Endothelial cell of umbilical vein (primary cell): ENCODE measurements around the gene LCE4A.

Source experiments
- MYC ChIP-seq: IDR thresholded peaks from one replicate; pipeline ENCODE4 v1.6.1; 2011; ENCODE audit warnings: mild to moderate bottlenecking, low read depth, low read length
- POLR2A ChIP-seq: IDR thresholded peaks from 2 replicates; pipeline ENCODE4 v1.6.1; 2012; ENCODE audit warnings: low read depth, mild to moderate bottlenecking, control low read depth, low read length
- TF ChIP-seq, protein P1 (sequence below), 2 donors: IDR thresholded peaks; 1 replicate in 1 of 2; 2 replicates in 1 of 2; pipeline ENCODE4 v1.5.1; 2011; ENCODE audit warnings: low read length in 2 of 2, mild to moderate bottlenecking in 2 of 2, moderate library complexity in 2 of 2, control low read depth in 1 of 2, inconsistent platforms in 1 of 2, low read depth in 1 of 2; ENCODE audit not compliant: insufficient read depth in 1 of 2; ENCODE audit errors: extremely low read depth in 1 of 2

DNA sequence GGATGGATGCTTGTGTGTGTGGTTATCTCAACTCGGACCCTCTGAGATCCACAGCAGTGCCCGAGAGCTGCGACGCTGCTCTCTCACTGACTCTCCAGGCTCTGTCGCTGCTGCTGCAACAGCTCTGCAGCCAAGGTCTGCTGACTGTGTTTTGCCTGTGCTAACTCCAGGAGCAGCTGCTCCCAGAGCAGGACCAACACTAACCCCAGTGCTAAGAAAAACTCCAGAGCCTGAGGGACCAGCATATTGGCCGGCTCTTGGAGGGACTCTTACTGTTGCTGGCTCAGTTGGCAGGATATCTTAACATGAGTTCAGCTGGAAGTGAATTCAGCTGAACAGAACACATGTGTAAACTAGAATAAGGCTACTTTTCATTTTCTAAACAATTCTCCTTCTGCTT lies 28.5 kb upstream of the LCE4A start:
- TF ChIP-seq MYC (no peak), POLR2A (no peak)
- TF ChIP-seq, protein P1, sequence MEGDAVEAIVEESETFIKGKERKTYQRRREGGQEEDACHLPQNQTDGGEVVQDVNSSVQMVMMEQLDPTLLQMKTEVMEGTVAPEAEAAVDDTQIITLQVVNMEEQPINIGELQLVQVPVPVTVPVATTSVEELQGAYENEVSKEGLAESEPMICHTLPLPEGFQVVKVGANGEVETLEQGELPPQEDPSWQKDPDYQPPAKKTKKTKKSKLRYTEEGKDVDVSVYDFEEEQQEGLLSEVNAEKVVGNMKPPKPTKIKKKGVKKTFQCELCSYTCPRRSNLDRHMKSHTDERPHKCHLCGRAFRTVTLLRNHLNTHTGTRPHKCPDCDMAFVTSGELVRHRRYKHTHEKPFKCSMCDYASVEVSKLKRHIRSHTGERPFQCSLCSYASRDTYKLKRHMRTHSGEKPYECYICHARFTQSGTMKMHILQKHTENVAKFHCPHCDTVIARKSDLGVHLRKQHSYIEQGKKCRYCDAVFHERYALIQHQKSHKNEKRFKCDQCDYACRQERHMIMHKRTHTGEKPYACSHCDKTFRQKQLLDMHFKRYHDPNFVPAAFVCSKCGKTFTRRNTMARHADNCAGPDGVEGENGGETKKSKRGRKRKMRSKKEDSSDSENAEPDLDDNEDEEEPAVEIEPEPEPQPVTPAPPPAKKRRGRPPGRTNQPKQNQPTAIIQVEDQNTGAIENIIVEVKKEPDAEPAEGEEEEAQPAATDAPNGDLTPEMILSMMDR (IDR thresholded peaks at IDR 0.05; ENCODE audit: extremely low read depth in 1 of 2, insufficient read depth in 1 of 2, low read depth in 1 of 2, low read length in 2 of 2), result no peak
